ENCODE data around the gene CCDC9B. TPM values are rescaled to one million over a fixed set of nuclear protein-coding genes. Genes with fewer than 3 reads are reported as not detected.
A peak's percentile ranks its signal among the peaks of the same experiment; 100 is the strongest.

CCDC9B gene
- total and polyA plus RNA-seq, 2 experiments from 2014 or later = 19.6 to 33.1 TPM

DNA sequence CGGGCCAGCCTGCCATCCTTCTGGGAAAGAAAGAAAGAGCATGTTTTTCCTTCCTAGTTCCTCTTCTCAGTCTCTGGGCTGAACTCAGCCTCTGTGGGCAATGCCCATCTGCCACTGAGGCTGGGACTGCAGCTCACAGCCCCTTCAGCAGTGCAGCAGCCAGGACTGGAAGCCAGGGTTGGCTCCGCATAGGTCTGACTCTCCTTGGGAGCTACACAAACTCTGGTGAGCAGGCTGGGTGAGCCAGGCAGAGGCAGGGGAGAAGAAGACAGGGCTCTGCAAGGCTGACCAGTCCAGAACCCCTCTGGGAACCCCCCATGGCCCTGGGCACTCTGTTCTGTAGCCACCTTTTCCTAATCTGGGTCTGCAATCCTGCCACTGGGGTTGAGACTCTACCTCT lies 20.9 kb upstream of the CCDC9B start:
- H3K9ac ChIP-seq = no peak overlapping the region
- no peaks in the 10 kb centered on the region for H3K79me2 ChIP-seq (ENCODE audit: insufficient read depth)
- no peaks in the 10 kb centered on the region for H3F3A ChIP-seq (ENCODE audit: insufficient read depth)
- in situ Hi-C loops (cut with MboI) = no loop called here
- WGBS, 2 experiments (ENCODE audit: low coverage in 1 of 2, low lambda C conversion rate in 2 of 2, missing lambda C conversion rate in 2 of 2) = 24 to 43% methylated on average over 2 of the region's 2 CpGs
- no peaks in the 10 kb centered on the region for H3K36me3 ChIP-seq (ENCODE audit: low read depth)
- no peak overlapping the region for H3K27ac ChIP-seq
- no peak for TF ChIP-seq EZH2phosphoT487 (IDR thresholded peaks at IDR 0.05; ENCODE audit: insufficient read depth, low read depth)
- no peak for TF ChIP-seq EZH2 (IDR thresholded peaks at IDR 0.05; ENCODE audit: insufficient read depth, poor library complexity, severe bottlenecking)
- H4K20me1 ChIP-seq (ENCODE audit: insufficient read depth) = no peaks in the 10 kb centered on the region
- no peak overlapping the region for H3K4me3 ChIP-seq
- H3K4me1 ChIP-seq (ENCODE audit: insufficient read depth) = no peaks in the 10 kb centered on the region
- H2AFZ ChIP-seq = no peak overlapping the region
- no peak for DNase-seq
- H3K9me3 ChIP-seq (ENCODE audit: low read depth) = no peaks in the 10 kb centered on the region
- H3K9me2 ChIP-seq (ENCODE audit: insufficient read depth) = no peaks in the 10 kb centered on the region
- H3K27me3 ChIP-seq (replicated peaks; ENCODE audit: insufficient read depth) = peaks cover 4% of the 10 kb centered on the region; the same call in 1 of the 2 replicates
- no peak overlapping the region for H3K4me2 ChIP-seq (ENCODE audit: unreplicated experiment)

DNA sequence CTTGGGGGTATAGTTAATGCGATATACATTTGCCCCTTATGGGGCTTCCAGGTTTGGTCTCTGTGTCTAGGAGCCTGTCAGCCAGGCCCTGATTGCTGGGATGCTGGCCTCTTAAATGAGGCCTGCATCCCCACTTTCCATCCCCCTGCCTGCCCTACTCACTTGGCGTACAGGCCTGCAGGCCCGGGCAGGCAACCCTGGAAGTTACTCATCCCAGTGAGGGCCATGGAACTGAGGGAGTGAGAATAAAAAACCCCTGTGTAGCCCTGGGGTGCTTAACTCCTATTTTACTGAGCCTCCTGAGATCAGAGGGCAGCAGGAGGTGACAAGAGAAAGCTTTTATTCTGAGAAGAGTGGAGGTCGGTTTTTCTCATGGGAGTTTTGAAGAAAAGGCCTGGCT lies 19.3 kb upstream of the CCDC9B start:
- in situ Hi-C loops (cut with MboI) = no loop called here
- Histone ChIP-seq H3K9me3 (ENCODE audit: low read depth) (no peaks in the 10 kb centered on the region), H2AFZ (no peak overlapping the region), H4K20me1 (ENCODE audit: insufficient read depth) (no peaks in the 10 kb centered on the region), H3K27ac (no peak overlapping the region), H3K4me3 (no peak overlapping the region), H3K4me2 (ENCODE audit: unreplicated experiment) (no peak overlapping the region), H3F3A (ENCODE audit: insufficient read depth) (no peaks in the 10 kb centered on the region), H3K9me2 (ENCODE audit: insufficient read depth) (no peaks in the 10 kb centered on the region), H3K27me3 (replicated peaks; ENCODE audit: insufficient read depth) (peaks cover 4% of the 10 kb centered on the region; the same call in 1 of the 2 replicates), H3K79me2 (ENCODE audit: insufficient read depth) (no peaks in the 10 kb centered on the region), H3K36me3 (ENCODE audit: low read depth) (no peaks in the 10 kb centered on the region), H3K9ac (no peak overlapping the region), H3K4me1 (ENCODE audit: insufficient read depth) (no peaks in the 10 kb centered on the region)
- no peak for DNase-seq
- 76 to 79% methylated on average over 4 of the region's 4 CpGs for WGBS, 2 experiments (ENCODE audit: low coverage in 1 of 2, low lambda C conversion rate in 2 of 2, missing lambda C conversion rate in 2 of 2)
- TF ChIP-seq EZH2 (IDR thresholded peaks at IDR 0.05; ENCODE audit: insufficient read depth, poor library complexity, severe bottlenecking) (no peak), EZH2phosphoT487 (IDR thresholded peaks at IDR 0.05; ENCODE audit: insufficient read depth, low read depth) (no peak)

DNA sequence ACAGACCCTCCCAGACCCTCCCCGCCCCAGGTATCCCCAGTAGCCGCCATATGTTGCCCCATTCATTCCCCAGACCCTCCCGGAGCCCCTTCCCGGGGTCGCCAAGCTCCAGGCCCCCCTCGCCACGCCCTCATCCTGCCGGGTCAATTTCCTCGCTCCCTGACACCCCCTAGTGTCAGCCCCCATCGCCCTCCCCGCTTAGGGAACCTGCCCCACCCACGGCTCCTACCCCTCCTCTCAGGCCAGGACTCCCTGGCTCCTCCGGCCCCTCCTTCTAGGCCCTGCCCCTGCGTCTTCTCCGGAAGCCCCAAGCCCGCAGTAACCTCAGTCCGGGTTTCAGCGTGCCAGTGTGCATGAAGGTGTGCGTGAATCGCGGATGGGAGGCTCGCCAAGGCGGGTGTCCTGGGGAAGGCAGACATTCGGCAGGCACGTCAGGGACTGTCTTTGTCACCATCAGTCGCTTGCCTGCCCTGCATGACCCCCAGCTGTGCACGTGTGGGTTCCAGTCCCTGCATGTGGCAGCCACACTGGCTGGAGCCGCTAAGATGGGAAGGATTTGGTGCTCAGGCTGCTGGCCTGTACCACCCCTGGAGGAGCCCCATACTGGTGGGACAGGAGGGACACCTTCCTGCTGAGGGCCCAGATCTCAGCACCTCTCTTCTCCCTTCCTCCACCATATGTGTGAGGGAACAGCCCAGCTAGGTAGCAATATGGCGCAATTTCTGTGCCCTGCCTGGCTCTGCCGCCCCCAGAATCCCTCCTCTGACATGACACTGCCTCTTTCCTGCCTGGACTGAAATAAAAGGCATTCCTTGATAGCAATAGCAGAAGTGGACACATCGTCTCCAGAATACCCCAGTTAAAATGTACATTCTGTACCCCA lies 18.0 kb upstream of the CCDC9B start:
- H4K20me1 ChIP-seq (ENCODE audit: insufficient read depth) = no peaks in the 10 kb centered on the region
- DNase-seq = no peak
- H3K27ac ChIP-seq = no peak overlapping the region
- no peaks in the 10 kb centered on the region for H3F3A ChIP-seq (ENCODE audit: insufficient read depth)
- no peak for TF ChIP-seq EZH2 (IDR thresholded peaks at IDR 0.05; ENCODE audit: insufficient read depth, poor library complexity, severe bottlenecking)
- TF ChIP-seq EZH2phosphoT487 (IDR thresholded peaks at IDR 0.05; ENCODE audit: insufficient read depth, low read depth) = no peak
- no peaks in the 10 kb centered on the region for H3K4me1 ChIP-seq (ENCODE audit: insufficient read depth)
- H3K9me2 ChIP-seq (ENCODE audit: insufficient read depth) = no peaks in the 10 kb centered on the region
- H3K36me3 ChIP-seq (ENCODE audit: low read depth) = no peaks in the 10 kb centered on the region
- no peaks in the 10 kb centered on the region for H3K9me3 ChIP-seq (ENCODE audit: low read depth)
- 8 to 11% methylated on average over 19 to 29 of the region's 31 CpGs for WGBS, 2 experiments (ENCODE audit: low coverage in 1 of 2, low lambda C conversion rate in 2 of 2, missing lambda C conversion rate in 2 of 2)
- H2AFZ ChIP-seq = no peak overlapping the region
- peaks cover 4% of the 10 kb centered on the region; the same call in 1 of the 2 replicates for H3K27me3 ChIP-seq (replicated peaks; ENCODE audit: insufficient read depth)
- H3K4me2 ChIP-seq (ENCODE audit: unreplicated experiment) = peak overlapping the region; percentile 81
- H3K79me2 ChIP-seq (ENCODE audit: insufficient read depth) = no peaks in the 10 kb centered on the region
- peak overlapping the region; percentile 77 for H3K4me3 ChIP-seq
- in situ Hi-C loops (cut with MboI) = no loop called here
- no peak overlapping the region for H3K9ac ChIP-seq

DNA sequence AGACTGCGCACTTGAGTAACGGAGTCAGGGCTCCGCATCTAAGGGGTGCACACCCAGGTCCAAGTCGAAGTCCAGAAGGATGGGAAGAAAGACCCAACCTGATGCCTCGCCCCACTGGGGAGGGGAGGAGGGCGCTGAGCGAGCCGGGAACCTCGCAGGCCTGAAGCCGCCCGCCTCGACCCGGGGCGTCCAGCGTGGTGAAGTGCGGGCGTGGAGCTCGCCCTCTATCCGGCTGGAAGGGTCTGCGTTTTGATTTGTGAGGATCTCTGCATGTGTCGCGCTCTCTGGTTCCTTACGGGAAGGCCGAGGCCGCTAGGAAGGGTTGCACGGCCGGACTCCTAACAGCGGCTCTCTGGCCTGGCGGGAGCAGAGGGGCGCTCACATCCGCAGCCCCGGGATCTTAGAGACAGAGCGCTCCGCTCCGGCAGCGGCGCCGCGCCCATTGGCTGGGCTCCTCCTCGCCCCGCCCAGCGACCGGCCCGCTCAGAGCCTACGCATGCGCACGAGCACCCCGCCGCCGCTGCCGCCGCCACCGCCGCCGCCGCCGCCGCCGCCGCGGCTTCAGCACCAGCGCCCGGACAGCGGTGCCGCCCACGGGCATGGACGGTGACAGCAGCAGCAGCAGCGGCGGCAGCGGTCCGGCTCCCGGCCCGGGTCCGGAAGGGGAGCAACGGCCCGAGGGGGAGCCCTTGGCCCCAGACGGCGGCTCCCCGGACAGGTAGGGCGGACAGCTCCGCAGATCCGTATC lies 17.2 kb upstream of the CCDC9B start, which contains the start of gene DISP2:
TSS of gene DISP2 (plus strand) at position 497 of the 748 bp plus-strand sequence. CDS start at position 600, 103 bp downstream.
- H3K36me3 ChIP-seq (ENCODE audit: low read depth) = no peaks in the 10 kb centered on the region
- peaks cover 4% of the 10 kb centered on the region; the same call in 1 of the 2 replicates for H3K27me3 ChIP-seq (replicated peaks; ENCODE audit: insufficient read depth)
- no peaks in the 10 kb centered on the region for H3K4me1 ChIP-seq (ENCODE audit: insufficient read depth)
- TF ChIP-seq EZH2phosphoT487 (IDR thresholded peaks at IDR 0.05; ENCODE audit: insufficient read depth, low read depth) = no peak
- no peak for TF ChIP-seq EZH2 (IDR thresholded peaks at IDR 0.05; ENCODE audit: insufficient read depth, poor library complexity, severe bottlenecking)
- H3K9me2 ChIP-seq (ENCODE audit: insufficient read depth) = no peaks in the 10 kb centered on the region
- H3K4me2 ChIP-seq (ENCODE audit: unreplicated experiment) = peak within 1 kb of the TSS; percentile 93
- peak within 1 kb of the TSS; percentile 93 for H2AFZ ChIP-seq
- no peak within 1 kb of the TSS for H3K27ac ChIP-seq
- H4K20me1 ChIP-seq (ENCODE audit: insufficient read depth) = no peaks in the 10 kb centered on the region
- in situ Hi-C loops (cut with MboI) = no loop called here
- 5 to 10% methylated on average over 38 to 70 of the region's 82 CpGs for WGBS, 2 experiments (ENCODE audit: low coverage in 1 of 2, low lambda C conversion rate in 2 of 2, missing lambda C conversion rate in 2 of 2)
- peak; percentile 93 for DNase-seq
- no peaks in the 10 kb centered on the region for H3F3A ChIP-seq (ENCODE audit: insufficient read depth)
- peak within 1 kb of the TSS; percentile 77 for H3K4me3 ChIP-seq
- no peaks in the 10 kb centered on the region for H3K79me2 ChIP-seq (ENCODE audit: insufficient read depth)
- no peak within 1 kb of the TSS for H3K9ac ChIP-seq
- H3K9me3 ChIP-seq (ENCODE audit: low read depth) = no peaks in the 10 kb centered on the region

All from GM23248 (cell line).